Transverse colon (tissue), 4 donors: ENCODE results near the gene NELL2. TPM values are rescaled to one million over a fixed set of nuclear protein-coding genes. Genes with fewer than 3 reads are reported as not detected.

Experiments
- DNase-seq: peaks from one replicate; pipeline ENCODE4 v3.0.0-alpha.2; 2019
- H3K27ac ChIP-seq, 4 donors: fragments of 200-600 bp; sonication (generic); 2 replicates each; pipeline ENCODE4 v1.5.1; 2016 to 2018; ENCODE audit warnings: inconsistent platforms in 4 of 4
- H3K27me3 ChIP-seq: fragments of 200-600 bp; sonication (generic); 2 replicates; pipeline ENCODE4 v1.5.1; 2017; ENCODE audit warnings: inconsistent platforms
- H3K36me3 ChIP-seq, 4 donors: fragments of 200-600 bp; sonication (generic); 2 replicates each; pipeline ENCODE4 v1.5.1; 2017 to 2019; ENCODE audit warnings: inconsistent platforms in 4 of 4
- H3K4me1 ChIP-seq, 4 donors: fragments of 200-600 bp; sonication (generic); 2 replicates each; pipeline ENCODE4 v1.5.1; 2017 to 2020; ENCODE audit warnings: inconsistent platforms in 4 of 4
- H3K4me3 ChIP-seq, 4 donors: fragments of 200-600 bp; sonication (generic); 1 replicate in 1 of 4; 2 replicates in 3 of 4; pipeline versions ENCODE4 v1.5.1 to v1.6.1; 2017 to 2019; ENCODE audit warnings: inconsistent platforms in 4 of 4
- H3K9me3 ChIP-seq, 2 donors: fragments of 200-600 bp; sonication (generic); 2 replicates each; pipeline ENCODE4 v1.5.1; 2017 to 2019; ENCODE audit warnings: inconsistent platforms in 2 of 2
- CTCF ChIP-seq, 5 experiments: fragments of 200-600 bp in 3 of 5; fragments of 450-650 bp in 2 of 5; sonication (generic) in 3 of 5; IDR thresholded peaks; 1 replicate in 2 of 5; 2 replicates in 3 of 5; pipeline ENCODE4 v1.5.1; 2016 to 2017; ENCODE audit warnings: antibody characterized with exemption in 5 of 5, inconsistent platforms in 3 of 5, mild to moderate bottlenecking in 2 of 5, moderate library complexity in 1 of 5
- EP300 ChIP-seq: sonication (generic); formaldehyde crosslinking; IDR thresholded peaks from one replicate; pipeline ENCODE4 v1.6.1; 2017; ENCODE audit warnings: antibody characterized with exemption, low read depth
- POLR2A ChIP-seq: fragments of 450-650 bp; IDR thresholded peaks from one replicate; pipeline ENCODE4 v1.6.1; 2016; ENCODE audit warnings: antibody characterized with exemption, mild to moderate bottlenecking, moderate library complexity
- POLR2AphosphoS5 ChIP-seq, 3 donors: sonication (generic); formaldehyde crosslinking; IDR thresholded peaks; one replicate each; pipeline ENCODE4 v1.6.1; 2016; ENCODE audit warnings: antibody characterized with exemption in 3 of 3
- WGBS, 2 donors: methylation state at CpG; one replicate each; pipeline ENCODE4 v1.1.5; 2018; ENCODE audit warnings: low coverage in 1 of 2; 5-methylcytosine and 5-hydroxymethylcytosine counted together
- in situ Hi-C, 4 donors: fragments of 200-750 bp; cut with MboI; loops; one replicate each; pipeline versions ENCODE4 v1.15.0 to v1.15.1; 2017; ENCODE audit warnings: low sequenced_read_pairs in 3 of 4, low pct_ligation_motif_present in 1 of 4, low pct_unique_long_range_greater_than_20kb in 1 of 4
- intact Hi-C: fragments of 100-400 bp; cut with DNase I; formaldehyde crosslinking; loops from one replicate; pipeline ENCODE4 v1.15.1; 2023; ENCODE audit warnings: low total_unique reads
- total RNA-seq, 4 donors: library from RNA; depleted of rRNA; stranded (reverse); fragments of >200 nt; gene quantifications; one replicate each; pipeline ENCODE4 v1.1.0, GENCODE V29; 2016

Gene NELL2
- total RNA-seq, 4 donors from 2014 or later = 1.4 to 10.5 (median 9.5) TPM

GRCh38 chr12:44708218-44708617 lies 167.9 kb downstream of the NELL2 start:
- no peaks in the 10 kb centered on the region for H3K36me3 ChIP-seq
- no peak overlapping the region for H3K4me3 ChIP-seq
- no peaks in the 10 kb centered on the region for H3K27me3 ChIP-seq
- H3K9me3 ChIP-seq = no peaks in the 10 kb centered on the region
- no peak for TF ChIP-seq POLR2AphosphoS5 (IDR thresholded peaks at IDR 0.05)
- TF ChIP-seq EP300 = no peak
- TF ChIP-seq CTCF (IDR thresholded peaks at IDR 0.05) = no peak
- no peak for TF ChIP-seq POLR2A
- H3K4me1 ChIP-seq = no peaks in the 10 kb centered on the region
- in situ Hi-C loops = no loop called here
- WGBS, 2 donors = 86 to 89% methylated on average over 2 of the region's 2 CpGs
- no peak overlapping the region for H3K27ac ChIP-seq
- intact Hi-C loops = no loop called here
- no peak for DNase-seq

- in situ Hi-C loops (no loop called here), intact Hi-C loops (no loop called here)
- Histone ChIP-seq H3K36me3 (no peaks in the 10 kb centered on the region), H3K4me3 (no peak overlapping the region), H3K27me3 (no peaks in the 10 kb centered on the region), H3K9me3 (no peaks in the 10 kb centered on the region), H3K4me1 (no peaks in the 10 kb centered on the region), H3K27ac (no peak overlapping the region)
- no peak for DNase-seq
- 72 to 77% methylated on average over 3 of the region's 3 CpGs for WGBS, 2 donors
- TF ChIP-seq POLR2A = no peak
- TF ChIP-seq POLR2AphosphoS5 (IDR thresholded peaks at IDR 0.05) = no peak
- no peak for TF ChIP-seq EP300
- TF ChIP-seq CTCF (IDR thresholded peaks at IDR 0.05) = no peak
Observed at GRCh38 chr12:44703182-44703910, 172.8 kb downstream of the NELL2 start.

GRCh38 chr12:44697511-44697910 lies 178.6 kb downstream of the NELL2 start:
- intact Hi-C loops = no loop called here
- TF ChIP-seq EP300 = no peak
- no peak for TF ChIP-seq POLR2A
- no peak for TF ChIP-seq CTCF (IDR thresholded peaks at IDR 0.05)
- no peak for TF ChIP-seq POLR2AphosphoS5 (IDR thresholded peaks at IDR 0.05)
- in situ Hi-C loops = no loop called here
- Histone ChIP-seq H3K4me1 (no peaks in the 10 kb centered on the region), H3K27me3 (no peaks in the 10 kb centered on the region), H3K9me3 (no peaks in the 10 kb centered on the region), H3K4me3 (no peak overlapping the region), H3K27ac (no peak overlapping the region), H3K36me3 (no peaks in the 10 kb centered on the region)
- DNase-seq = no peak
- WGBS, 2 donors = 40 to 41% methylated on average over 2 of the region's 2 CpGs

- intact Hi-C loops (no loop called here), in situ Hi-C loops (no loop called here)
- Histone ChIP-seq H3K36me3 (no peaks in the 10 kb centered on the region), H3K27ac (no peak overlapping the region), H3K9me3 (no peaks in the 10 kb centered on the region), H3K27me3 (no peaks in the 10 kb centered on the region), H3K4me1 (no peaks in the 10 kb centered on the region), H3K4me3 (no peak overlapping the region)
- no peak for DNase-seq
- no peak for TF ChIP-seq EP300
- no peak for TF ChIP-seq POLR2A
- no peak for TF ChIP-seq POLR2AphosphoS5 (IDR thresholded peaks at IDR 0.05)
- TF ChIP-seq CTCF (IDR thresholded peaks at IDR 0.05) = no peak
Observed at GRCh38 chr12:44696542-44696941, 179.6 kb downstream of the NELL2 start.
